IMR-90 (cell line): ENCODE measurements around the gene DAAM2. TPM values are rescaled to one million over a fixed set of nuclear protein-coding genes. Genes with fewer than 3 reads are reported as not detected.

Experiments
- ATAC-seq: fragments of 200-7000 bp; cut with Tn5 transposase; 2 replicates; pipeline ENCODE4 v1.9.1; 2020; ENCODE audit warnings: low read depth, mild to moderate bottlenecking, moderate library complexity
- BruUV-seq: library from RNA; stranded (reverse); fragments of 400-500 nt; replicated peaks from 2 replicates; lab custom pipeline; 2021; lab: Mats Ljungman, UMichigan
- CTCF ChIA-PET: fragments of 300-600 bp; formaldehyde crosslinking; extraction: SDS; loops from one replicate; lab custom pipeline; 2021; ENCODE audit warnings: antibody characterized with exemption; lab: Yijun Ruan, JAX
- POLR2A ChIA-PET: fragments of 300-600 bp; sonication (Branson Sonifier 250); formaldehyde crosslinking; loops from one replicate; lab custom pipeline; 2022; ENCODE audit warnings: antibody characterized with exemption; ENCODE audit not compliant: unreplicated experiment; lab: Charles Lee
- DNase-seq: peaks from one replicate; pipeline ENCODE4 v3.0.0; 2013
- H2AFZ ChIP-seq: replicated peaks from 2 replicates; pipeline ENCODE3; 2013; ENCODE audit warnings: low read length, mild to moderate bottlenecking; ENCODE audit not compliant: poor library complexity
- H2AK5ac ChIP-seq: 2 replicates; pipeline ENCODE4 v1.6.1; 2013; ENCODE audit warnings: low read depth, low read length, inconsistent platforms
- H2AK9ac ChIP-seq: replicated peaks from 2 replicates; pipeline ENCODE3; 2013; ENCODE audit warnings: mild to moderate bottlenecking, low read depth, low read length, moderate library complexity; ENCODE audit not compliant: poor library complexity
- H2BK120ac ChIP-seq: 2 replicates; pipeline ENCODE4 v1.6.1; 2013; ENCODE audit warnings: low read depth, low read length, inconsistent platforms
- H2BK15ac ChIP-seq: 3 replicates; pipeline ENCODE4 v1.6.1; 2013; ENCODE audit warnings: low read depth, low read length, inconsistent platforms
- H2BK20ac ChIP-seq: 2 replicates; pipeline ENCODE4 v1.6.1; 2013; ENCODE audit warnings: low read depth, mild to moderate bottlenecking, inconsistent platforms, low read length, moderate library complexity
- H2BK5ac ChIP-seq: 2 replicates; pipeline ENCODE4 v1.6.1; 2013; ENCODE audit warnings: mild to moderate bottlenecking, low read depth, low read length, inconsistent platforms; ENCODE audit not compliant: poor library complexity, severe bottlenecking
- H3K14ac ChIP-seq: replicated peaks from 2 replicates; pipeline ENCODE4 v1.6.1; 2013; ENCODE audit warnings: low read depth, low read length, inconsistent platforms
- H3K18ac ChIP-seq: 2 replicates; pipeline ENCODE4 v1.6.1; 2013; ENCODE audit warnings: low read depth, low read length, control low read depth
- H3K23ac ChIP-seq: 2 replicates; pipeline ENCODE4 v1.6.1; 2013; ENCODE audit warnings: low read depth, low read length, inconsistent platforms
- H3K27ac ChIP-seq: 2 replicates; pipeline ENCODE4 v1.5.1; 2013; ENCODE audit warnings: mild to moderate bottlenecking, control low read depth, low read length; ENCODE audit not compliant: insufficient read depth
- H3K27me3 ChIP-seq: 2 replicates; pipeline ENCODE4 v1.6.1; 2013; ENCODE audit warnings: low read length; ENCODE audit not compliant: control insufficient read depth, insufficient read depth
- H3K36me3 ChIP-seq: 2 replicates; pipeline ENCODE4 v1.6.1; 2013; ENCODE audit warnings: low read length, mixed read lengths; ENCODE audit not compliant: control insufficient read depth, insufficient read depth
- H3K4ac ChIP-seq: 2 replicates; pipeline ENCODE4 v1.6.1; 2013; ENCODE audit warnings: low read depth, low read length, inconsistent platforms
- H3K4me1 ChIP-seq: 2 replicates; pipeline ENCODE4 v1.6.1; 2013; ENCODE audit warnings: low read length, mixed read lengths; ENCODE audit not compliant: control insufficient read depth, insufficient read depth
- H3K4me2 ChIP-seq: 2 replicates; pipeline ENCODE4 v1.6.1; 2013; ENCODE audit warnings: low read depth, mild to moderate bottlenecking, control low read depth, low read length, moderate library complexity
- H3K4me3 ChIP-seq: 2 replicates; pipeline ENCODE4 v1.5.1; 2013; ENCODE audit warnings: low read depth, mild to moderate bottlenecking, control low read depth, low read length, moderate library complexity; ENCODE audit not compliant: insufficient read depth
- H3K56ac ChIP-seq: 2 replicates; pipeline ENCODE4 v1.6.1; 2013; ENCODE audit warnings: low read length, inconsistent platforms; ENCODE audit not compliant: insufficient read depth; ENCODE audit errors: extremely low read depth
- H3K79me1 ChIP-seq, 2 experiments: 2 replicates each; pipeline ENCODE4 v1.6.1; 2013; ENCODE audit warnings: low read length in 2 of 2, inconsistent platforms in 1 of 2, low read depth in 1 of 2
- H3K9ac ChIP-seq: 2 replicates; pipeline ENCODE4 v1.6.1; 2013; ENCODE audit warnings: low read depth, low read length, control low read depth
- H3K9me1 ChIP-seq: 2 replicates; pipeline ENCODE4 v1.6.1; 2013; ENCODE audit warnings: low read length, inconsistent platforms; ENCODE audit not compliant: insufficient read depth
- H3K9me3 ChIP-seq: 2 replicates; pipeline ENCODE4 v1.6.1; 2013; ENCODE audit warnings: low read length; ENCODE audit not compliant: control insufficient read depth, insufficient read depth
- H4K20me1 ChIP-seq: 2 replicates; pipeline ENCODE4 v1.6.1; 2013; ENCODE audit warnings: low read length, inconsistent platforms; ENCODE audit not compliant: insufficient read depth
- H4K5ac ChIP-seq: 2 replicates; pipeline ENCODE4 v1.6.1; 2013; ENCODE audit warnings: mild to moderate bottlenecking, low read depth, low read length, control low read depth
- H4K8ac ChIP-seq, 2 experiments: 2 replicates each; pipeline ENCODE4 v1.6.1; 2013; ENCODE audit warnings: low read depth in 2 of 2, low read length in 2 of 2, control low read depth in 1 of 2, inconsistent platforms in 1 of 2
- H4K91ac ChIP-seq: 2 replicates; pipeline ENCODE4 v1.6.1; 2013; ENCODE audit warnings: low read depth, low read length, inconsistent platforms; ENCODE audit not compliant: insufficient read depth
- BHLHE40 ChIP-seq: fragments of 150-350 bp; IDR thresholded peaks from 2 replicates; pipeline ENCODE4 v1.6.1; 2016; ENCODE audit warnings: mild to moderate bottlenecking, low read depth, low read length
- CEBPB ChIP-seq: IDR thresholded peaks from 2 replicates; pipeline ENCODE4 v1.6.1; 2012; ENCODE audit warnings: low read depth, low read length, improper control_type of control experiment
- CHD1 ChIP-seq: IDR thresholded peaks from 2 replicates; pipeline ENCODE4 v1.6.1; 2012; ENCODE audit warnings: low read depth, low read length, improper control_type of control experiment
- CTCF ChIP-seq: conservative IDR thresholded peaks from 2 replicates; pipeline ENCODE4 v1.5.1; 2012; ENCODE audit warnings: mild to moderate bottlenecking, low read depth, low read length, improper control_type of control experiment
- ELK1 ChIP-seq: fragments of 150-350 bp; IDR thresholded peaks from 2 replicates; pipeline ENCODE4 v1.6.1; 2016; ENCODE audit warnings: low read depth, mild to moderate bottlenecking, low read length, moderate library complexity, borderline replicate concordance
- FOS ChIP-seq: fragments of 150-350 bp; IDR thresholded peaks from 2 replicates; pipeline ENCODE4 v1.6.1; 2016; ENCODE audit warnings: low read depth, low read length
- MAFK ChIP-seq: IDR thresholded peaks from 2 replicates; pipeline ENCODE4 v1.6.1; 2012; ENCODE audit warnings: low read depth, low read length, improper control_type of control experiment
- MAZ ChIP-seq: IDR thresholded peaks from 2 replicates; pipeline ENCODE4 v1.6.1; 2012; ENCODE audit warnings: low read depth, mild to moderate bottlenecking, low read length, improper control_type of control experiment, moderate library complexity, borderline replicate concordance
- NFE2L2 ChIP-seq: fragments of 150-350 bp; IDR thresholded peaks from 2 replicates; pipeline ENCODE4 v1.6.1; 2016; ENCODE audit warnings: low read depth, mild to moderate bottlenecking, low read length
- RAD21 ChIP-seq: IDR thresholded peaks from 2 replicates; pipeline ENCODE4 v1.6.1; 2012; ENCODE audit warnings: low read length, improper control_type of control experiment
- RCOR1 ChIP-seq: IDR thresholded peaks from 2 replicates; pipeline ENCODE4 v1.6.1; 2012; ENCODE audit warnings: mild to moderate bottlenecking, low read length, improper control_type of control experiment; ENCODE audit not compliant: insufficient replicate concordance
- SMC3 ChIP-seq: fragments of 150-350 bp; IDR thresholded peaks from 2 replicates; pipeline ENCODE4 v1.6.1; 2016; ENCODE audit warnings: low read depth, mild to moderate bottlenecking, antibody characterized with exemption, low read length, moderate library complexity
- WGBS, 2 experiments: methylation state at CpG; one replicate each; pipeline versions ENCODE4 v1.1.5 to v1.1.7; 2013; ENCODE audit warnings: missing lambda C conversion rate in 2 of 2; ENCODE audit not compliant: insufficient read length in 1 of 2; ENCODE audit errors: extremely low coverage in 2 of 2; 5-methylcytosine and 5-hydroxymethylcytosine counted together
- dilution Hi-C: fragments of 300-500 bp; cut with HindIII; formaldehyde crosslinking; loops from one replicate; pipeline ENCODE4 v1.14.3; 2018; ENCODE audit warnings: low sequenced_read_pairs; ENCODE audit not compliant: unreplicated experiment
- in situ Hi-C: fragments of 300-500 bp; cut with MboI; formaldehyde crosslinking; loops from 3 replicates; pipeline ENCODE4 v1.14.3; 2019; ENCODE audit warnings: low sequenced_read_pairs, inconsistent platforms, mixed read lengths
- intact Hi-C: fragments of 100-400 bp; cut with micrococcal nuclease; formaldehyde crosslinking; loops from 2 replicates; pipeline ENCODE4 v1.10.0; 2022
- polyA plus RNA-seq, 3 experiments: library from polyadenylated mRNA; depleted of rRNA; stranded (reverse); fragments of >200 nt; gene quantifications; 2 replicates each; pipeline ENCODE4 v1.2.3, GENCODE V29; 2012; ENCODE audit warnings: low replicate concordance in 1 of 3
- total RNA-seq: library from RNA; depleted of rRNA; stranded (reverse); fragments of >200 nt; gene quantifications from 2 replicates; pipeline ENCODE4 v1.2.3, GENCODE V29; 2012

DAAM2 gene
- total and polyA plus RNA-seq, 2 of the 4 experiments (the other 2 are of a cell fraction), result 11.2 to 12.9 TPM

GRCh38 chr6:39829331-39829730 is 37.2 kb downstream of the DAAM2 start:
- H3K27me3 ChIP-seq, result no peaks in the 10 kb centered on the region
- no peak overlapping the region for H4K8ac ChIP-seq
- no peak overlapping the region for H3K4me2 ChIP-seq
- no peak overlapping the region for H4K91ac ChIP-seq
- no peak overlapping the region for H2BK120ac ChIP-seq
- no peak overlapping the region for H3K9ac ChIP-seq
- H3K9me3 ChIP-seq, result no peaks in the 10 kb centered on the region
- no peak overlapping the region for H3K56ac ChIP-seq
- in situ Hi-C loops, result no loop called here
- CTCF ChIA-PET, result no interaction called here
- peaks cover 15% of the 10 kb centered on the region for H3K4me1 ChIP-seq
- H3K4me3 ChIP-seq, result no peak overlapping the region
- no peak overlapping the region for H2BK20ac ChIP-seq
- no peak overlapping the region for H4K5ac ChIP-seq
- no peak overlapping the region for H2BK15ac ChIP-seq
- H3K14ac ChIP-seq, result no peak overlapping the region
- no peaks in the 10 kb centered on the region for H3K36me3 ChIP-seq
- H4K20me1 ChIP-seq, result no peaks in the 10 kb centered on the region; the same call in 1 of the 2 replicates
- dilution Hi-C loops, result no loop called here
- H3K9me1 ChIP-seq, result no peaks in the 10 kb centered on the region
- no peak overlapping the region for H2AK9ac ChIP-seq
- peaks cover 0 to 3% of the 10 kb centered on the region in 2 experiments; a peak in 1 of 4 replicates for H3K79me1 ChIP-seq
- no peak overlapping the region for H2AK5ac ChIP-seq
- no peak overlapping the region for H3K4ac ChIP-seq
- no peak overlapping the region for H3K27ac ChIP-seq
- DNase-seq, result no peak
- intact Hi-C loops, result no loop called here
- no peak overlapping the region for H3K18ac ChIP-seq
- H3K23ac ChIP-seq, result no peak overlapping the region
- TF ChIP-seq BHLHE40 (no peak), ELK1 (no peak), SMC3 (no peak), CHD1 (no peak), MAFK (no peak), RAD21 (no peak), FOS (no peak), CTCF (no peak), MAZ (no peak), CEBPB (no peak), RCOR1 (no peak), NFE2L2 (no peak)
- no peak overlapping the region for H2AFZ ChIP-seq
- no CpG with 5 or more reads among the region's 2 CpGs for WGBS, 2 experiments
- H2BK5ac ChIP-seq, result no peak overlapping the region
- POLR2A ChIA-PET, result no interaction called here
- no TSS peak for BruUV-seq
- no peak for ATAC-seq
